NCI-H1105 (cell line): Measurements from ENCODE around the gene USP48.
"Not testable (repeated sequence)": the region's sequence is repeated elsewhere in the genome, so short reads cannot be mapped to it uniquely, and the experiment has no call there.

Source experiments
- DNase-seq: peaks from one replicate; lab custom pipeline; 2025; lab: John Stamatoyannopoulos, UW

USP48 gene

GRCh38 chr1:21633141-21633755 is 149.7 kb downstream of the USP48 start:
- DNase-seq: no peak

DNA sequence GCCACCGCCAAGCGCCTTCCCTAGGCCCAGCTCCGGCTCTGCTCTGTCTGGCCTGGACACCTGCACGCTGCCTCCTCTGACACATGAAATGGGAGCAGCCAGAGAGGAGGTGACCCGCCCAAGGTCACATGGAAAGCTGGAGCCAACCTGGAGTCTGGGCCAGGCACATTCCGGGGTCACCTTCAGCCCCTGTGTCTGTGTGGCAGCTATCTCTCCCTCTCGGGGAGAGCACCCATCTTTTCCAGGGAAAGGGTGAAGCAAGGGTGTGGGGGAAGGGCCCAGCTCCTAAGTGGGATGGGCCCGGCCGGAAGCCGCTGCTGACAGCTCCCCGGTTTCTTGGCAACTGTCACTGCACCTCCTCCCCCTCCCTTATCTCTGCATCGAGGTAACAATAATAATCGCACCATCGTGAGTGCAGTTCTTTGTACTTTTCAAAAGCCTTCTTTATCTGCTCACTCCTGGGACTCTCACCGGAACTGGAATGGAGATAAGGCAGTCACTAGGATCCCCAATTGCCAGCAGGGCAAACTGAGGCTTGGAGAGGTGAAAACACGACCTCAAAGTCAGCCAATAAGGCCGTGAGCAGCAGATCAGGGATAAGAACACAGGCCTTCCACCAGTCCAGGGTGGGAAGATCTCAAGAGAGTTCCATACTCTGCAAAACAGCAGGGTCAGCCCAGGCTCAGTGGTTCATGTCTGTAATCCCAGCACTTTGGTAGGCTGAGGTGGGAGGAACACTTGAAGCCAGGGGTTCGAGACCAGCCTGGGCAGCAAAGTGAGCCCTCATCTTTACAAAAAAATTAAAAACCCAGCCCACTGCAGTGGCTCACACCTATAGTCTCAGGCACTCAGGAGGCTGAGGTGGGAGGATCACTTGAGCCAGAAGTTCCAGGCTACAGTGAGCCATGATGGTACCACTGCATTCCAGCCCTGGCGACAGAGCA is 150.7 kb downstream of the USP48 start:
- peak; percentile 22 for DNase-seq

DNA sequence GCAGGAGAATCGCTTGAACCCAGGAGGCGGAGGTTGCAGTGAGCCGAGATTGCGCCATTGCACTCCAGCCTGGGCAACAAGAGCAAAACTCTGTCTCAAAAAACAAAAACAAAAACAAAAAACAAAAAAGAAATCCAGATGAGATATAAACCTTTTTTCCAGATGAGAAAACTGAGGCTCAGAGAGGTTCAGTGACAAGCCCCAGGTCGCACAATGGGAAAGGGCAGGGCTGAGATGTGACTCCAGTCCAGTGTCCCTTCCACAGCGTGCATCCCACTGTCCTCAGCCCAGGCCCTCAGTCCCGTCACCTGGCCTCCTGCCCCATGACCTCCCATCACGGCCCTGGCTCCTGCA is 151.4 kb downstream of the USP48 start:
- DNase-seq: not testable (repeated sequence)

DNA sequence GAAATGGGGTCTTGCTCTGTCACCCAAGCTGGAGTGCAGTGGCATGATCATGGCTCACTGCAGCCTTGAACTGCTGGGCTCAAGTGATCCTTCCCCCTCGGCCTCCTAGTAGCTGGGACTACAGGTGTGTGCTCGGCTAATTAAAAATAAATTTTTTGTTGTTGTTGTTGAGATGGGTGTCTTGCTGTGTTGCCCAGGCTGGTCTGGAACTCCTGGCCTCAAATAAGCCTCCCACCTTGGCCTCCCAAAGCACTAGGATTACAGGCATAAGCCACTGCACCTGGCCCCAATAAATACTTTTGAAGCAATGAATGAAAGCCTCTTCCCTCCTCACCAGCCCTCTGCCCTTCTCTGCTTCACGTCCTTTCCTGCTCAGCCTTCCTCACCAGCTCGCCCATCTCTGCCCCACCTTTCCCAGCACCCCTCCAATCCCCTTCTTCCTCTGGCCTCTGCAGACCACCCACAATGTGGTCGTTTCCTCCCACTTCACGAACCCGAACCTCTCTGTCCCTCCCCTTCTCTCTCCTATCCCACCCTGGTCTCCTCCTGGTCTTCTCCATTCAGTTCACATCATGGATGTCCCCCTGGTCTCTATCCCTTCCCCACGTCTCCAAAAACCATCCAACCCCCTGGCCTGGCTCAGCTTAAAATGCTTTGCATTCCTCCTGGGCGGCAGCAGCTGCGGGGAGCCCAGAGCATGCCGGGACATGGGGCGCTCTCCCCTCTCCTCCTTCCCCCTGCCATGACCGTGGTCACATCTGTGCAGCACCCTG is 152.2 kb downstream of the USP48 start:
- DNase-seq: no peak

GRCh38 chr1:21629971-21630370 is 153.0 kb downstream of the USP48 start:
- no peak for DNase-seq

GRCh38 chr1:21628798-21629393 is 154.1 kb downstream of the USP48 start:
- no peak for DNase-seq
